Naive thymus-derived CD4-positive, alpha-beta T cell (primary cell): ENCODE results near the gene TTC29. TPM values are rescaled to one million over a fixed set of nuclear protein-coding genes. Genes with fewer than 3 reads are reported as not detected.

Experiments
- ATAC-seq: fragments of 150-1000 bp; cut with Tn5 transposase; 2 replicates; pipeline ENCODE4 v1.10.0; 2021; ENCODE audit warnings: mild to moderate bottlenecking, moderate library complexity
- CTCF ChIA-PET: fragments of 350-600 bp; sonication (Branson Sonifier 250); formaldehyde crosslinking; loops from one replicate; lab custom pipeline; 2021; ENCODE audit warnings: antibody characterized with exemption; lab: Charles Lee
- POLR2A ChIA-PET: fragments of 350-600 bp; sonication (Branson Sonifier 250); formaldehyde crosslinking; loops from one replicate; lab custom pipeline; 2021; ENCODE audit warnings: antibody characterized with exemption, inconsistent platforms; lab: Charles Lee
- DNase-seq, 9 donors: peaks; one replicate each; pipeline versions ENCODE4 v3.0.0 to v3.0.0-alpha.2; 2020 to 2022; ENCODE audit warnings: mixed read lengths in 1 of 9
- H3K27ac ChIP-seq: one replicate; pipeline ENCODE4 v1.7.0; 2013; ENCODE audit warnings: mild to moderate bottlenecking, low read depth, low read length, moderate library complexity
- H3K27me3 ChIP-seq, 2 donors: one replicate each; pipeline ENCODE4 v1.7.0; 2013; ENCODE audit warnings: low read length in 2 of 2, mild to moderate bottlenecking in 2 of 2, moderate library complexity in 2 of 2; ENCODE audit not compliant: control insufficient read depth in 2 of 2, insufficient read depth in 2 of 2
- H3K36me3 ChIP-seq, 3 experiments: 1 replicate in 2 of 3; 2 replicates in 1 of 3; pipeline ENCODE4 v1.7.0; 2013; ENCODE audit warnings: low read length in 3 of 3, mild to moderate bottlenecking in 3 of 3, moderate library complexity in 1 of 3; ENCODE audit not compliant: insufficient read depth in 3 of 3, control insufficient read depth in 2 of 3
- H3K4me1 ChIP-seq, 2 donors: one replicate each; pipeline ENCODE4 v1.7.0; 2013; ENCODE audit warnings: low read length in 2 of 2, mild to moderate bottlenecking in 2 of 2, moderate library complexity in 1 of 2; ENCODE audit not compliant: control insufficient read depth in 2 of 2, insufficient read depth in 2 of 2
- H3K4me3 ChIP-seq: 2 replicates; pipeline ENCODE4 v1.7.0; 2013; ENCODE audit warnings: mild to moderate bottlenecking, low read length
- H3K9me3 ChIP-seq, 3 experiments: 1 replicate in 2 of 3; 2 replicates in 1 of 3; pipeline ENCODE4 v1.7.0; 2013; ENCODE audit warnings: low read length in 3 of 3; ENCODE audit not compliant: control insufficient read depth in 2 of 3
- H3K27ac Mint-ChIP-seq, 9 donors: one replicate each; pipeline ENCODE4 v1.8.0; 2020 to 2022; ENCODE audit warnings: mixed read lengths in 9 of 9, mild to moderate bottlenecking in 8 of 9, moderate library complexity in 5 of 9, inconsistent platforms in 2 of 9
- H3K27me3 Mint-ChIP-seq, 5 donors: one replicate each; pipeline ENCODE4 v1.8.0; 2021 to 2022; ENCODE audit warnings: mixed read lengths in 5 of 5, mild to moderate bottlenecking in 1 of 5
- H3K36me3 Mint-ChIP-seq, 5 donors: one replicate each; pipeline ENCODE4 v1.8.0; 2020 to 2022; ENCODE audit warnings: mixed read lengths in 5 of 5, mild to moderate bottlenecking in 3 of 5, inconsistent platforms in 1 of 5
- H3K4me1 Mint-ChIP-seq, 7 donors: one replicate each; pipeline ENCODE4 v1.8.0; 2020 to 2022; ENCODE audit warnings: mixed read lengths in 7 of 7, mild to moderate bottlenecking in 3 of 7, inconsistent platforms in 1 of 7
- H3K4me3 Mint-ChIP-seq, 10 donors: one replicate each; pipeline ENCODE4 v1.8.0; 2020 to 2022; ENCODE audit warnings: mild to moderate bottlenecking in 10 of 10, mixed read lengths in 10 of 10, moderate library complexity in 6 of 10, inconsistent platforms in 2 of 10
- H3K9me3 Mint-ChIP-seq, 11 donors: one replicate each; pipeline ENCODE4 v1.8.0; 2020 to 2022; ENCODE audit warnings: mixed read lengths in 11 of 11, mild to moderate bottlenecking in 4 of 11, inconsistent platforms in 1 of 11, moderate library complexity in 1 of 11
- intact Hi-C, 2 donors: fragments of 100-400 bp; cut with micrococcal nuclease; formaldehyde crosslinking; loops; one replicate each; pipeline ENCODE4 v1.15.1; 2023
- polyA plus RNA-seq, 2 donors: library from polyadenylated mRNA; unstranded; fragments of 300-500 nt; fragmentation: Illumina TruSeq; gene quantifications; one replicate each; pipeline ENCODE4 v1.2.3, GENCODE V29; 2021
- total RNA-seq, 6 experiments: library from RNA in 5 of 6; stranded (reverse) in 5 of 6; gene quantifications; 1 replicate in 5 of 6; 2 replicates in 1 of 6; pipeline ENCODE4 v1.2.3 and lab custom pipeline; 2021 to 2026

Gene TTC29
- total and polyA plus RNA-seq, 7 experiments from 2014 or later = not detected

DNA sequence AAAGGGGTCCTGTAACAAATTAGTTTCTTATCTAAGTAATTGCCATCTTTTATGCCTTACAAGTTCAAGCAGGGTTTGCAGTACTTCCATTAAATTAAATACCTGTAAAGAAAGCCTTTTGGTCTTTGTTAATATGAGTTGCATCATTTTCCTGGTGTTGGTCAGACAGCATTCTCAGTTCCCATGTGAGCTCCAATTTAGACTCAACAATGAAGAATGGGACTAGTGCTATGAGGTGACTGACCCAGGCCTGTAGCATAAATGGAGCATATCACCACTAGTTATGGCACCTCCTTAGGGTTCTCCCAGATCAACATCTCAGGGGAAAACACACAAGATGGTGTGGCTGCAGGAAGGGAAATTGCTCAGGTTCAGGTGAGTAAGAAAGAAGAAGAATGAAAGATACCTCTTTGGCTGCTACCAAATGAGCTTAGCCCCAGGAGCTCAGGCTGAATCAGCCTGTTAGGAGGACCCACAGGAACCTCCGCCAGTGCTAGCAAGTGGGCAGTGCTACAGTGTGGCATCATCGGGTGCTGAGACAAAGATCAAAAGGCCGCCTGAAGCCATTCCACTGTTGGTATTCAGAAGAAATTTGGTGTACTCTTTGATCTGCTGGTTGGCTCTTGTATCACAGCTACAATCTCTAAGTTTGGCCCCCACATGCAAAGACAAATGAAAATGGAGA is 1.8 kb downstream of the TTC29 start:
- intact Hi-C loops = loop anchor here (2.0 to 10.0 kb wide), 4 partner anchors 421 to 1329 kb away; partner anchors contain the start of genes LSM6 (in 2 of the 2) and MMAA (in 1 of the 2)
- H3K4me3 Mint-ChIP-seq = peak overlapping the region in 1 of 10 donors; percentile 6
- no peak overlapping the region for H3K27ac ChIP-seq
- peaks cover 15 to 18% of the 10 kb centered on the region in 2 donors for H3K4me1 ChIP-seq
- DNase-seq = no peak
- CTCF ChIA-PET = interaction anchor here (0.6 kb wide), 1 partner anchor 561 kb away, joined by 3 read pairs; no protein-coding TSS in a partner anchor
- POLR2A ChIA-PET = no interaction called here
- H3K27me3 ChIP-seq = no peaks in the 10 kb centered on the region
- H3K4me1 Mint-ChIP-seq = peaks cover 9 to 38% (median 32%) of the 10 kb centered on the region in 7 donors
- H3K27me3 Mint-ChIP-seq = peaks cover 0 to 60% (median 19%) of the 10 kb centered on the region in 5 donors
- H3K9me3 Mint-ChIP-seq = peaks cover 0 to 5% (median 0%) of the 10 kb centered on the region in 11 donors
- ATAC-seq = no peak
- no peaks in the 10 kb centered on the region for H3K9me3 ChIP-seq
- no peak overlapping the region for H3K4me3 ChIP-seq
- peak overlapping the region in 3 of 9 donors; percentile 9 to 58 (median 25) for H3K27ac Mint-ChIP-seq
- H3K36me3 ChIP-seq = no peaks in the 10 kb centered on the region
- H3K36me3 Mint-ChIP-seq = no peaks in the 10 kb centered on the region

DNA sequence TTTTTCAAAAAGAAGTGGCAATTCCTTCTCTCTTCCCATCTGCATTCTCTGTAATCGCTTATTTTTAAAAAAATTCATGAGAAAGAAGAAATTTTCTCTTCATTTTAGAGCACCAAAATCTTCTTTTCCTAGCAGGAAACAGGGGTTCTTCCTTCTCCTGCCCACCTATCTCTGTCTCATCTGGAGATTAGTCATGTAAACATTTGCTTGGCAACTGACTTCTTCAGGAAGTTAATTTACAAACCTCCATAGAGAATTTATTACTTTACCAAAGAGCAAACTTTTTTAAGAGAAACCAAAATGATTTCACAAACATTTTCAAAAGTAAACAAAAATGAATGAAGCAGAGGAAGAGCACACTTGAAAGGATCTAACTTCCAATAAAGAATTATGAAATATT is 13.5 kb downstream of the TTC29 start:
- ChIA-PET CTCF (no interaction called here), POLR2A (no interaction called here)
- Histone ChIP-seq H3K9me3 (no peaks in the 10 kb centered on the region), H3K27ac (no peak overlapping the region), H3K4me3 (no peak overlapping the region), H3K27me3 (no peaks in the 10 kb centered on the region), H3K4me1 (no peaks in the 10 kb centered on the region), H3K36me3 (no peaks in the 10 kb centered on the region)
- H3K36me3 Mint-ChIP-seq = no peaks in the 10 kb centered on the region
- no peak overlapping the region for H3K27ac Mint-ChIP-seq
- DNase-seq = no peak
- ATAC-seq = no peak
- H3K4me1 Mint-ChIP-seq = no peaks in the 10 kb centered on the region
- H3K27me3 Mint-ChIP-seq = peaks cover 0 to 21% (median 12%) of the 10 kb centered on the region in 5 donors
- intact Hi-C loops = no loop called here
- no peak overlapping the region for H3K4me3 Mint-ChIP-seq
- peaks cover 0 to 2% (median 0%) of the 10 kb centered on the region in 11 donors for H3K9me3 Mint-ChIP-seq

DNA sequence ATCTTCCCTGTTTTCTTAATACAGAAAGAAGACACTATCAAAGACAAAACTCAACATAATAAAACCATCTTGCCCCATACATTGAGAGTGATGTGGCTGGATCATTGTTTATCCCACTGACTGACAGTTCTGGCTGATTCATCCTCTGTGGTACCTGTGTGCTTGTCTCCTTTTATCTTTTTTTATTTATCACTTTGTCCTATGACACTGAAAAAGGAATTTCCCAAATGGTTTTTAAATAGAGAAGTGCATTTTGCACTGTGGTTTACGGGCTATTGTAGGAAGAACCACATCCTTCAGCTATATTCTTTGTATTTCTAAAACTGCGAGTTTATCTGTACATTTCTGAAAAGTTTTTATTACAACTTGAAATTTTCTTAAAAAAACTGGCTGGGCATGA is 15.0 kb downstream of the TTC29 start:
- H3K4me1 ChIP-seq = no peaks in the 10 kb centered on the region
- intact Hi-C loops = no loop called here
- Mint-ChIP-seq H3K27me3 (peaks cover 0 to 21% (median 14%) of the 10 kb centered on the region in 5 donors), H3K27ac (no peak overlapping the region), H3K36me3 (no peaks in the 10 kb centered on the region), H3K4me3 (no peak overlapping the region), H3K9me3 (peaks cover 0 to 2% (median 0%) of the 10 kb centered on the region in 11 donors), H3K4me1 (no peaks in the 10 kb centered on the region)
- H3K27ac ChIP-seq = no peak overlapping the region
- DNase-seq = no peak
- no peak overlapping the region for H3K4me3 ChIP-seq
- ATAC-seq = no peak
- H3K9me3 ChIP-seq = no peaks in the 10 kb centered on the region
- CTCF ChIA-PET = no interaction called here
- no peaks in the 10 kb centered on the region for H3K27me3 ChIP-seq
- POLR2A ChIA-PET = no interaction called here
- H3K36me3 ChIP-seq = no peaks in the 10 kb centered on the region

DNA sequence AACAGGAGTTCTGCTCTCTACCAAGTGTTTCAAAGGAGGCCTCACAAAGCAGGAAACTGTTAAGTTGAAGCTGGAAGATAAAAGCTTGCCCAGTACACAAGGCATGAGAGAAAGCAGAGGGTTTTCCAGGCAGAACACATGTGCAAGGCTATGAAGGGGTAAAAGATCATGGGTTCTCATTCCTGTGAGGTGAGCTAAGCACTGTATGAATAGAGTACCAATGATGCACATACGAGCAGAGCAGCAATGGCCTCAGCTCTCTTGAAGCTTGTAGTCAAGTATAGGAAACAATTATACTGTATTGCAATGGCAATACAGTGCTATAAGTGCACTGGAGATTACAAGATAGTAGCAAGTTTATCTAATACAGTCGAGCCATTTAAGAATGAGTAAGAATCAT is 18.0 kb downstream of the TTC29 start:
- H3K27me3 ChIP-seq = peaks cover 0 to 6% of the 10 kb centered on the region in 2 donors
- ATAC-seq (no peak), DNase-seq (no peak)
- no peaks in the 10 kb centered on the region for H3K4me1 ChIP-seq
- no peaks in the 10 kb centered on the region for H3K36me3 Mint-ChIP-seq
- H3K4me1 Mint-ChIP-seq = no peaks in the 10 kb centered on the region
- peaks cover 6 to 17% (median 7%) of the 10 kb centered on the region in 5 donors for H3K27me3 Mint-ChIP-seq
- intact Hi-C loops = no loop called here
- H3K4me3 Mint-ChIP-seq = no peak overlapping the region
- no peak overlapping the region for H3K4me3 ChIP-seq
- H3K36me3 ChIP-seq = no peaks in the 10 kb centered on the region
- ChIA-PET POLR2A (no interaction called here), CTCF (no interaction called here)
- H3K9me3 ChIP-seq = no peaks in the 10 kb centered on the region
- H3K27ac ChIP-seq = no peak overlapping the region
- no peak overlapping the region for H3K27ac Mint-ChIP-seq
- no peaks in the 10 kb centered on the region for H3K9me3 Mint-ChIP-seq

DNA sequence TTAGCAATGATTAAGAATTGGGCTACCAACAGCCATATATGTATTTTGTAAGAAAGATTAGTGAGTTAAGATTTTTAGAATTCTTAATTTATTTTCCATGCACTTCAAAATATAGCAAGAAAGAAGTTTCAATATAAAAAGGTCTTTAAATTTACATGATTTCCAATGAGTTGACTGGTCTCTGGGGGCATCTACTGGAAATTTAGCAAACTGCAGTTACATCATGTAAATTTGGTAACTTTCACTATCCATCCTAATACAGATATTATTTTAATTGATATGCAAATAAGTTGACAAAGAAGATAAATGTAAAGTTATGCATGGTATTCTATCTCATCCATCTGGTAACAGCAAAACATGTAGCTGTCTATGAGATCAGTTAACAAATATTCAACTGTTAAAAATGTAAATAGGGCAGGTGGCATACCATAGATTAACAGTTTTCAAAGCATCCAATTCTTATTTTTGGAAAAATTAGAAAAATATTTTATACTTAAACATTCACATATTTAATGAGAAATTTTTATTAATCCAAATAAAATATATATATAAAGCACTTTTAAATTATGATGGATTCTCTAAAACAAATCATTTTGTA is 29.1 kb downstream of the TTC29 start:
- H3K9me3 ChIP-seq = no peaks in the 10 kb centered on the region
- H3K9me3 Mint-ChIP-seq = no peaks in the 10 kb centered on the region
- no peak overlapping the region for H3K4me3 Mint-ChIP-seq
- H3K27me3 Mint-ChIP-seq = peaks cover 0 to 20% (median 13%) of the 10 kb centered on the region in 5 donors
- H3K4me1 ChIP-seq = no peaks in the 10 kb centered on the region
- H3K36me3 ChIP-seq = no peaks in the 10 kb centered on the region
- ChIA-PET CTCF (interaction anchor here (0.7 to 1.1 kb wide), 2 partner anchors 153 to 579 kb away, joined by 3 read pairs; no protein-coding TSS in a partner anchor), POLR2A (no interaction called here)
- intact Hi-C loops = loop anchor here (1.0 to 10.0 kb wide), 6 partner anchors 178 to 959 kb away; no protein-coding TSS in a partner anchor
- H3K27ac Mint-ChIP-seq = no peak overlapping the region
- DNase-seq = peak in 5 of 9 donors; percentile 3 to 19 (median 18)
- no peak for ATAC-seq
- H3K36me3 Mint-ChIP-seq = no peaks in the 10 kb centered on the region
- H3K27me3 ChIP-seq = peaks cover 0 to 3% of the 10 kb centered on the region in 2 donors
- no peak overlapping the region for H3K4me3 ChIP-seq
- no peaks in the 10 kb centered on the region for H3K4me1 Mint-ChIP-seq
- H3K27ac ChIP-seq = no peak overlapping the region

DNA sequence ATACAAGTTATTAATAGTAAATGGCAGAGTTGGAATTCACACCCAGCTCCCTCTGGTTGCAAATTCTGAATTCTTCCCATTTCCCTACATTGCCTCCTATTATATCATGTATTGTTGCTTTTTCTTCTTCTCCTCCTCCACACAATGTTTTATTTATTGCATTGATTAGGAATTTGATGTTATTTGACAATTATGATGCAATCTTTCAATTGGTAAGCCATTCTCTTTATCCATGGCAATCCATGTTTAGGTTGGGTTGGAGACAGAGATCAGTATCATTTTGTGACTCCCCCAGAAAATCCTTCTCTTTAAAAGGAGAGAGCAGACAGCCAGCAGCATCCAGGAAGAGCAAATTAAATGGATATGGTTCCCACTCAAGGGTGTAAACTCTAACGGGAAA is 30.5 kb downstream of the TTC29 start:
- no peaks in the 10 kb centered on the region for H3K4me1 ChIP-seq
- H3K27ac ChIP-seq = no peak overlapping the region
- no peak overlapping the region for H3K4me3 ChIP-seq
- no peak overlapping the region for H3K4me3 Mint-ChIP-seq
- no peaks in the 10 kb centered on the region for H3K4me1 Mint-ChIP-seq
- no peaks in the 10 kb centered on the region for H3K36me3 ChIP-seq
- H3K27ac Mint-ChIP-seq = no peak overlapping the region
- H3K27me3 ChIP-seq = no peaks in the 10 kb centered on the region
- H3K9me3 ChIP-seq = no peaks in the 10 kb centered on the region
- intact Hi-C loops = loop anchor here (2.0 to 10.0 kb wide), 3 partner anchors 180 to 958 kb away; no protein-coding TSS in a partner anchor
- ChIA-PET POLR2A (no interaction called here), CTCF (no interaction called here)
- peaks cover 4 to 24% (median 13%) of the 10 kb centered on the region in 5 donors for H3K27me3 Mint-ChIP-seq
- H3K9me3 Mint-ChIP-seq = no peaks in the 10 kb centered on the region
- DNase-seq = no peak
- no peaks in the 10 kb centered on the region for H3K36me3 Mint-ChIP-seq
- ATAC-seq = no peak
